ENCODE results near the gene ZSWIM9. TPM values are rescaled to one million over a fixed set of nuclear protein-coding genes. Genes with fewer than 3 reads are reported as not detected.

Gene ZSWIM9
- total RNA-seq, result 2.1 and 3.7 TPM in 2 replicates

DNA sequence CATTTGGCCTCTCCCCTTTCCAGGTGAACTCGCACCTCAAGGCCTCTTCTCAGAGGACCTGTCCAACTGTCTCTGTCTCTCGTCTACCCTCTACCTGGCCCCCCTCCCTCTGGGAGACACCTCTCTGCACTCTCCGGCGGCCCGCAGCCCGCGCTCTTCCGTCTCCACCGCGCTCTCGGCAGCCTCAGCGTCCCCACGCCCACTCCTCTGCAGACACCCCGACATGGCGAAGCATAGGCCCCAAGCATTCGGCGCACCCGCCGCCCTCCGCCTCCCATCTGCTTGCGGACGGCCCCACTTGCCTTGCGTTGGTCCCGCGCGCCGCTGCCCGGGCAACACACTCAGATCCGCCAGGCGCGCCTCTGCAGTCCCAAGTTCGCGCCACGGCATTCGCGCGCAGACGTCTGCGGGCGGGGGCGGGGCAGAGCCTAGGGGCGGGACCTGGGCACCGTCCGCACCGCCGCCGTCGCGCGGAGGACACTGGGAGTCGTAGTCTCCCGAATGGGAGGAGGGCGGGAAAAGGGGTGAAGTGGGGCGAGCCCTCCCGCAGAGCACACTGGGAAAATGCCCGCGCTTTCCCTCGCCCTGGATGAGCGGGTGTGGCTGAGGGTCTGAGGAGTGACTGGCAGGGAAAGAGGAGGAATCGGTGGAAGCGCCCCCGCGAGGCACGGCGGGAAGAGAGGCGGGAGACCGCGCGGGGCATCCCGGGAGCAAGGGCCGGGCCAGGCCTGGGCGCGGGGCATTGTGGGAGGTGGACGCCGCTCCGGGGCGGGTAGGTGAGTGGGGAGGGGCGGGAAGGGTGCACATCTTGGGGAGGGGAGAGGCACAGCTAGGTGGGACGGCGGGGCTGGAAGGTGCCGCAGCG, at the start of gene ZSWIM9, which contains the start of gene LIG1:
ZSWIM9 (plus strand) TSS at position 742 of the 865 bp plus-strand sequence. CDS start 1,123 bp downstream, outside the sequence.
LIG1 (minus strand) TSS at position 406 of the 865 bp plus-strand sequence. CDS start 4,778 bp downstream, outside the sequence.

Other genes starting within 250 kb of the ZSWIM9 start
- not detected in 2 replicates for gene BSPH1, start 178.5 kb upstream of the ZSWIM9 start, total RNA-seq
- not detected in 2 replicates for gene ELSPBP1, start 176.0 kb upstream of the ZSWIM9 start, total RNA-seq
- not detected in 2 replicates for gene CABP5, start 126.6 kb upstream of the ZSWIM9 start, total RNA-seq
- gene PLA2G4C, start 59.9 kb upstream of the ZSWIM9 start, total RNA-seq, result 84.7 and 463 TPM in 2 replicates
- gene LIG1, start 336 bp upstream of the ZSWIM9 start, total RNA-seq, result 46.9 and 49.3 TPM in 2 replicates
- gene CARD8, start 85.2 kb downstream of the ZSWIM9 start, total RNA-seq, result 47.3 and 92.1 TPM in 2 replicates
- 0.63 and 0.97 TPM in 2 replicates for gene ZNF114, start 99.4 kb downstream of the ZSWIM9 start, total RNA-seq
- 12.1 and 25.3 TPM in 2 replicates for gene EMP3, start 154.9 kb downstream of the ZSWIM9 start, total RNA-seq
- 2.1 and 3.8 TPM in 2 replicates for gene TMEM143, start 193.3 kb downstream of the ZSWIM9 start, total RNA-seq
- gene SYNGR4, start 193.7 kb downstream of the ZSWIM9 start, total RNA-seq, result not detected in 2 replicates
- 31.9 and 51.2 TPM in 2 replicates for gene KDELR1, start 220.9 kb downstream of the ZSWIM9 start, total RNA-seq
- gene GRIN2D, start 223.0 kb downstream of the ZSWIM9 start, total RNA-seq, result 0.19 and 0.32 TPM in 2 replicates